GM12873 (cell line): ENCODE data around the gene KCNH6.
A peak's percentile ranks its signal among the peaks of the same experiment; 100 is the strongest.

Experiments used
- CTCF ChIP-seq: IDR thresholded peaks from 2 replicates; pipeline ENCODE4 v1.5.1; 2012; ENCODE audit warnings: low read depth, mild to moderate bottlenecking, moderate library complexity, low read length, control low read depth; ENCODE audit not compliant: insufficient read depth; ENCODE audit errors: missing control alignments

Gene KCNH6

DNA sequence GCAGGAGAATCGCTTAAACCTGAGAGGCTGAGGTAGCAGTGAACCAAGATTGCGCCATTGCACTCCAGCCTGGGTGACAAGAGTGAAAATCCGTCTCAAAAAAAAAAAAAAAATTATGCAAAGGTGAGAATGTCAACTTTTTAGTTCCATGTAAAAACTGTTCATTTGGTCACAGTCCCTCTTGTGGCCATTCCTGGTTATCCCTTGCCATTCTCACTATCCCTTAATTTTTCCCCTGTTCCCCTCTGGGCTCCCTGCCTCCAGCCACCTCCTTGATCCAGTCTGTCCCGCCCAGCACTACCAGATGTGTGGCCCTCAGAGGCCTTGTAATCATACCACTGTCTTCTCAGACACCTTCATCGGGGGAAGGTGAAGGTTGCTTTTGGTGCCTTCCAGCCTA is 50.5 kb downstream of the KCNH6 start:
- peak; percentile 31 for TF ChIP-seq CTCF

DNA sequence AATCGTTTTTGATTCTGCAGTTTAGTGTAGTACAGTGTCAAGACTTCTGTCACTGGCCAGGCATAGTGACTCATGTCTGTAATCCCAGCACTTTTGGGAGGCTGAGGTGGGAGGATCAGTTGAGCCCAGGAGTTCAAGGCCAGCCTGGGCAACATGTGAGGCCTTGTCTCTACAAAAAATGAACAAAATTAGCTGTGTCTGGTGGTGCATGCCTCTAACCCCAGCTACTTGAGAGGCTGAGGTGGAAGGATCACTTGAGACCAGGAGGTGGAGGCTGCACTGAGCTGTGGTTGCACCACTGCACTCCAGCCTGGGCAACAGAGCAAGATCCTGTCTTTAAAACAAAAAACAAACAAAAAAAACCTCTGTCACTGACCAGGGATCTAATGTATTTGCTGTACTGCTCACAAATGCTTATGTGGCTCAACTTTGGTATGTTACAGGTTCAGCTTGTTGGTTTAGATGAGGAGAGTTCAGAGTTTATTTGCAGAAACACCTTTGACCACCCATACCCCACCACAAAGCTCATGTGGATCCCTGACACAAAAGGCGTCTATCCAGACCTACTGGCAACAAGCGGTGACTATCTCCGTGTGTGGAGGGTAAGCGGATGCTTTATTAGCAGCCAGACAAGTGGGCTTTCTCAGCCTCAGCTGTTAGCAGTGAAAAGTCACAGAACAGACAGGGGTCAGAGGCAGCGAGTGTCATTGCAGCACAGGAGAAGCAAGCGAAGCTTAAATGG is 55.0 kb downstream of the KCNH6 start:
- TF ChIP-seq CTCF: no peak

GRCh38 chr17:63578769-63579111 is 55.6 kb downstream of the KCNH6 start:
- TF ChIP-seq CTCF: no peak

DNA sequence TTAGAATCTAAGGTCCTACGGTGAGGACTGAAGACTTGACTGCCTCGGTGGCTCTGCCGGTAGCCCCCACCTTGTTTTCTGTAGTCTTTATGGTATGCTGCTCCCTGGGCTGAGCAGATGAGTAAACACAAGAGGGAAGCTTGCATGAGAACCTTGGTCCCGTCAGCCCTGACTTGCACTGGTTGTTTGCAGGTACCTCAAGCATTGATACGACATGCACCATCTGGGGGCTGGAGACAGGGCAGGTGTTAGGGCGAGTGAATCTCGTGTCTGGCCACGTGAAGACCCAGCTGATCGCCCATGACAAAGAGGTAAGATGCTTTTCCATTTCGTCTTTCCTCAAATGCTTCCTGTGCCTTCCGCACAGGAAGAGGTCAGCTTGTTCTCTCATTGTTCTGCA is 56.5 kb downstream of the KCNH6 start:
- TF ChIP-seq CTCF: no peak

DNA sequence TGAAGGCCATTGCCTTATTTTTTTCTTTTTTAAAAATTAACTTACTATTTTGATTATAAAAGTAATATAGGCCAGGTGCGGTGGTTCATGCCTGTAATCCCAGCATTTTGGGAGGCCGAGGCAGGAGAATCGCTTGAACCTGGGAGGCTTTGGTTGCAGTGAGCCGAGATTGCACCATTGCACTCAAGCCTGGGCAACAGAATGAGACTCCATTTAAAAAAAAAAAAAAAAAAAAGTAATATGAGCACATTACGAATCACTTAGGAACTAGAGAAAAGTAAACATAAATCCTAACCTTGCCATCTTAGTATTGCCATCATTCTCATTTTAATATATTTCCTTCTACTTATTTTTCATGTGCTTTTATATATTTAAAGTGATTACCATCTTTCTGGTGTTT is 64.6 kb downstream of the KCNH6 start:
- TF ChIP-seq CTCF: no peak

DNA sequence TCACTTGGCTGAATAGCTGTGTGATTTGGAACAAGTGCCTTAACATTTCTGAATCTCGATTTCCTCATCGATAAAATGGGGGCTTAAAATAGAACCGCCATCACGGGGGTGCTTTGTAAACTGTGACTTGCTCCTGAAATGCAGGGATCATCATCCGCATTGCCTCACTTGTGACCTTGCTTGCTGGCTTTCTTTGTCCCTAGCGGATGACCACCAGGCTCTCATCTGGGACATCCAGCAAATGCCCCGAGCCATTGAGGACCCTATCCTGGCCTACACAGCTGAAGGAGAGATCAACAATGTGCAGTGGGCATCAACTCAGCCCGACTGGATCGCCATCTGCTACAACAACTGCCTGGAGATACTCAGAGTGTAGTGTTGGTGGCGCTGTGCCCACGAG is 65.6 kb downstream of the KCNH6 start:
- no peak for TF ChIP-seq CTCF

GRCh38 chr17:63589646-63590045 is 66.5 kb downstream of the KCNH6 start:
- no peak for TF ChIP-seq CTCF

DNA sequence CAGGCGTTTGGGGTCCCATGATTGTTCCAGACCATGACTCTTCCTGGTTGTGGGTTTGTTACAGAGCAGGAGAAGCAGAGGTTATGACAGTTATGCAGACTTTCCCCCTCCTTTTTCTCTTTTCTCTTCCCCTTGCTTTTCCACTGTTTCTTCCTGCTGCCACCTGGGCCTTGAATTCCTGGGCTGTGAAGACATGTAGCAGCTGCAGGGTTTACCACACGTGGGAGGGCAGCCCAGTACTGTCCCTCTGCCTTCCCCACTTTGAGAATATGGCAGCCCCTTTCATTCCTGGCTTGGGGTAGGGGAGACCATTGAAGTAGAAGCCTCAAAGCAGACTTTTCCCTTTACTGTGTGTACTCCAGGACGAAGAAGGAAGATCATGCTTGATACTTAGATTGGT is 69.6 kb downstream of the KCNH6 start:
- TF ChIP-seq CTCF: no peak
